HG03196 (cell line): ENCODE results near the gene ETNPPL.

ENCODE experiments used
- ATAC-seq: cut with Tn5 transposase; IDR thresholded peaks from one replicate; pipeline ENCODE4 v1.9.1; 2021; ENCODE audit not compliant: unreplicated experiment

The ETNPPL gene

DNA sequence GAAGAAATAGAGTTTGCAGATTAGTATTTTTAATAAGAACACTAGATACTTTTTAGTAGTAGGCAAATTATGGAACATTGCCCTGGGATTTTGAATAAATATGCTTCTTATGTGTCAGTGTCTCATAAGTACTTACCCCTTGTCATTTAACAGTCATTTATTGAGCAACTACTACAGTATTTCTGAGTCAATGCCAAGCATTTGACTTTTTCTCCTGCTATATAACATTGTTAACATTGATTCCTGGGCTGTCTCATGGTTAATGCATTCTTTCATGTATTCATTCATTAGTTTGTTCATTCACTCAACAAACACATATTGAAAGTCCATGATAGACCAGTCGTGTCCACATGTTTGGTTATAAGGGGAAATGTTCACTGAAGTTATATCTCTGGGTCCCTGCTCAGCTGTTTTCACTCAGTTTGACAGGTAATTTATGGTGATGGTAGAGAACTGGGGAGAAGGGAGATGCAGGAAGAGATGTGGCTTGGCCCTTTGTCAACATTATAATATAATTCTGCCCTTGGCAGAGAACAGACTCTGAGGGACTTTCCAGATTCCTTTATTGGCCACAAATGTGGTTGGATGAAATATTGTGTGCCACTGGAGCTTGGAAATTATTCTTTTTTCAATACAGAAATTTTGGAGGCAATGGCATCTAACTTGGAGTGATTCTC lies 62.6 kb downstream of the ETNPPL start:
- no peak for ATAC-seq

DNA sequence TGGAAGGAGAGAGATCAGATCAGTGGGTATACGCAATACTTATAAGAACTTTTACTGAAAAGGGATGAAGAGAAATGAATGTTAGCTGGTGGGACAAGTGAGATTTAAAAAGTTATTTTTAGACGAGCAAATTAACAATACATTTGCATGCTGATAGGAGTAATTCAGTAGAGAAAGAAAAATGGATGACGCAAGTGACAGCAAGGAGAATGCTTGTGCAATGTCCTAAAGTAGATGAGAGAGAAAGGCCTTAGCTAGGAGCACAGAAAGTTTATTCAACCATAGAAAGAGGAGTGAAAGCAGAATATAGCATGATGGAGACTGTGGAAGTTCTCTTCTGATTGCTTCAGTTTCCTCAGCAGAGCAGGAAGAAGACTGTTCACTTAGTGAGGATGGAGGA lies 66.7 kb downstream of the ETNPPL start:
- no peak for ATAC-seq

DNA sequence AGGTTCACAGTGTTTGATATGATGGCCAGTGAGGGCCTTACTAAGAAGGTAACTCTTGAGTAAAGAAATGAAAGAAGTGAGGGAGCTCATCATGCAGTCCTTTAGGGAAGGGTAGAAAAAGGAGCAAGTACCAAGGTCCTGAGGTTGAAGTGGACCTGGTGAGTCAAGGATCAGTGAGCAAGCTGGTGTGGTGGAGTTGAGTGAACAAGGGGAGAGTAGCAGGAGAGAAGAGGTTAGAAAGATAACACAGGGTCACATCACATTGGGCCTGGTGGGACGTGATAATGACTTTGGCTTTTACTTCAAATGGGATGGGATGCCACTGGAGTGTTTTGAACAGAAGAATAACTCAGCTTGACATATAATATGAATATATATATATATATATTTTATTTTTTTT lies 67.8 kb downstream of the ETNPPL start:
- ATAC-seq: no peak

DNA sequence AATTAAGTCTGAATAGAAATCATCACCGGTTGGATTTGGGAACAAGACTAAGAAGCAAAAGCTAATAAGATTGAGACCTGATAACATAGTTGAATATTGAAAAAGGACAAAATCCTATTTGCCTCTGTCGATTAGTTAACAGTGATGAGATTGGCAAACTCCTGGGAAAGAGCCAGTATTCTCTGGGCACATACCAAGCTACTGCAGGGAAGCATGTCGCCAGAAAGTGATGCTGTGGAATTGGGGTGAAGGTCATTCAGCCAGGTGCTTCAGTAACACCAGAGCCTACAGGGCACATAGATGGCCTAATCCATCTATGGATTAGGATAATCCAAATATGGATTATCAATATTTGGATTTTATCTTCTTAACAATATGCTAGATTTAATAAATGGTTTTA lies 68.4 kb downstream of the ETNPPL start:
- ATAC-seq: no peak

DNA sequence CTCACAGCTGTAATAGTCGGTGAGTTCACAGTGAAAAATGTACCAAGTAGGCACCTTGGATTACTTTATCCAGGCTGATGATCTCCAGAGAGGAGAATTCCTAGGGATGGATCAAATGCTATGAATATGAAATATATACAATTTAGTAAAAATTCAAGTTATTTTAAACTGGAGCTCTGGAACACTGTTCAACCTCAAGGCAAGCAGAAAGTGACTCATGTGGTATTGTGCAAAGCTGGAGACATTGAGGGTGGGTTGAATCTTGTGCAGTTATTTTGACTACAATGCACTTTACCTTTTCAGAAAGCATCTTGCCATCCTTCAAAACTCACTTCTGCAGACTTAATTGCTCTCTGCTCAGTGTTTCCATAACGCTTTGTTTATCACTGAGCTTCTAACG lies 69.0 kb downstream of the ETNPPL start:
- no peak for ATAC-seq

DNA sequence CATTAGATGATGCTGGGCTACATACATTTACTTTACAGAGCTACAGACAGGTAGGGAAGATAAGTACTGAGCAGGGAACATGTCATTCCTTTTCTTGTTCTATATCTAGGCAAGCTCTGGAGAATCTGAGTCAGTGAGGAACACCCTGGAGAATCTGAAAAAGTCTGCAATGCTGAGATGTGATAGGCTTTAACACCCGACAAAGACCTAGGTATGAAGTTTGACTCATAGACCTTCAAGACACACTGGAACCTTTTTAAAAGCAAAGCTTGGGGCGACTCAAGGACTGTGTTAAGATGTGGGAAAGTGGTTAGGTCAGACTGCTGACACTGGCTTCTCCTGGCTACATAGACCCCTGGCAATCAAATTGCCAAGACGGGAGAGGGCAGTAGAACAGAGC lies 69.6 kb downstream of the ETNPPL start:
- ATAC-seq: no peak
